Measurements from ENCODE around the gene PICALM.
"Not testable (repeated sequence)": the region's sequence is repeated elsewhere in the genome, so short reads cannot be mapped to it uniquely, and the experiment has no call there.

PICALM gene

DNA sequence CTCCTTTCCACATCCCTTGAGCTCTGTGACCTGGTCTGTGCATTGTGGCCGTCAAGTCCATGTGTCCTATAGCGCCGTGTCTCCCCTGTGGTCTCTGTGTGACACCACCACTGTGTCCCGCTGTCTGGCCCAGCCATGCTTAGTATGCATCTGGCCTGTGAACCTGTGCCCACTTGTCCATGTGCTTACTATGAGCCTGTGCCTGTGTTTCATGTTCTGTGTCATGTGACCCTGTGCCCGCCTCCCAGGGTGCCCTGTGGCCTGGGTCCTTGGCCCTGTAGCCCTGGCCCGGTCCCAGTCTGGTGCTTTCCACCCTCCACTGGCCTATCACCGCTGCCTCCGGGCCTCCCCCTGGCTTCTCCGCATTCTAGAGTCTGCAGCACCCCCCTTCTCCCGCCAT, 133.1 kb downstream of the PICALM start:
- no peak for DNase-seq

DNA sequence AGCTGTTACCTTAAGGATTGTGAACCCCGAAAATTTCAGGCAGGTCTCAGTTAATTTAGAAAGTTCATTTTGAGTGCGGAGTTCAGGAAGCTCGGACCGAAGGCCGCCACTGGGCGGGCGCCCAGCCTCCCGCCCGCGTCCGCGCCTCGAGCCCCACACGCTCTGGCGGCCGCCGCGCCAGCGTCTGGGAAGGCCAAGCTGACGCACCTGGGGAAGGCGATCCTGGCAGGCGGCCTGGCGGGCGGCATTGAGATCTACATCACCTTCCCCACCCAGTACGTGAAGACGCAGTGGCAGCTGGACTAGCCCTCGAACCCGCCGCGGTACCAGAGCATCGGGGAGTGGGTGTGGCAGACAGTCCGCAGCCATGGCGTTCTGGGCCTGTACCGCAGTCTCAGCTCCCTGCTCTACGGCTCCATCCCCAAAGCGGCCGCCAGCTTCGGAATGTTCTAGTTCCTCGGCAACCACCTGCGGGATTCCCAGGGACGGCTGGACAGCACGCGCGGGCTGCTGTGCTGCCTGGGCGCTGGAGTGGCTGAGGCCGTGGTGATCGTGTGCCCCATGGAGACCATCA, 134.2 kb downstream of the PICALM start:
- no peak for DNase-seq

- DNase-seq = no peak
Observed at GRCh38 chr11:85930879-85931366, 138.0 kb downstream of the PICALM start.

DNA sequence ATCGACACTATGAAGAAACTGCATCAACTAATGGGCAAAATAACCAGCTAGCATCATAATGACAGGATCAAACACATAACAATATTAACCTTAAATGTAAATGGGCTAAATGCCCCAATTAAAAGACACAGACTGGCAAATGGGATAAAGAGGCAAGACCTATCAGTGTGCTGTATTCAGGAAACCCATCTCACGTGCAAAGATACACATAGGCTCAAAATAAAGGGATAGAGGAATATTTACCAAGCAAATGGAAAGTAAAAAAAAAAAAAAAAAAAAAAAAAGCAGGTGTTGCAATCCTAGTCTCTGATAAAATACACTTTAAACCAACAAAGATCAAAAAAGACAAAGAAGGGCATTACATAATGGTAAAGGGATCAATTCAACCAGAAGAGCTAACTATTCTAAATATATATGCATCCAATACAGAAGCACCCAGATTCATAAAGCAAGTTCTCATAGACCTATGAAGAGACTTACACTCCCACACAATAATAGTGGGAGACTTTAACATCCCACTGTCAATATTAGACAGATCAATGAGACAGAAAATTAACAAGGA, 142.2 kb downstream of the PICALM start:
- not testable (repeated sequence) for DNase-seq

GRCh38 chr11:85923455-85923854, 145.4 kb downstream of the PICALM start:
- DNase-seq = no peak

GRCh38 chr11:85922367-85922766, 146.5 kb downstream of the PICALM start:
- no peak for DNase-seq

- no peak for DNase-seq
Observed at GRCh38 chr11:85918910-85919794, 149.7 kb downstream of the PICALM start.

- DNase-seq = no peak
Observed at GRCh38 chr11:85914425-85914824, 154.5 kb downstream of the PICALM start.

DNA sequence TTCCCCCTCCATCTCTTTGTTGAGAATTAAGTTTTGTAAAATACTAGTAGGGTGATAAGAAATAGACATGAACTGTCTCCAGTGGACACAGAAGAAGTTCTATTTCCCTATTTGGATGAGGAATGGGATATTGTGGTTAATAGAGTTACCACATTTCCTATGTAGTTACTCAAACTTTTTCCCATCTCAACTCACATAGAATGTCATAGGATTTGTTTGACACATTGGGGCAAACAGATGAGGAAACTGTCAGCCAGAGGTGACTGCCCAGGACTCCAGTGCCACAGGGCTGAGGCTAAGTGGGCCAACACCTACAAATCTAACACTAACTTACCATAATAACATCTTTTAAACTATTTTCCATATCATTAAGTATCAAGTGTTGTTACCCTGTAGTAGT, 155.4 kb downstream of the PICALM start:
- DNase-seq = no peak

DNA sequence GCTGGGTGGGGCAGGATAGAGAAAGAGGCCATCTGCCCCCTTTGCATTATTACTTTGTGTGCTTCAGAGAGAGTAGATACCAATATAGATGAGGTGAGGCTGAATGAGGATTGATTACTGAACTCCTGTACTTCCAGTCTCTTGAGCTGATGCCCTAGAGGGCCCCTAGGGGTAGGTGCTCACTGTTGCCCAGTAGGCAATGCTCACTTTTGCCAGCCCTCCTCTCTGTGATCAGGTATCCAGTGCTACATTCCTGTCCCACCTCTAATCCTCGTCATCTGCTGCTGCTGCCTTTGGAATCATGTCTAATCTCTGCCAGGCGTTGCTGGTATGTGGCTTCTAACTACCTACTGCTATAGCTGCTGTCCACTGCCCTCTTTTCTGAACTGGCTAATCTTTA, 156.5 kb downstream of the PICALM start:
- no peak for DNase-seq
